ENCODE data around the gene SYT15.
"Not testable (repeated sequence)": the region's sequence is repeated elsewhere in the genome, so short reads cannot be mapped to it uniquely, and the experiment has no call there.

SYT15 gene

GRCh38 chr10:46578474-46579178 is at the start of gene SYT15:
Gene SYT15, plus strand, starts transcription at chr10:46579128. Its CDS starts 41 bp downstream, at chr10:46579169.
- not testable (repeated sequence) for H3K4me3 ChIP-seq (ENCODE audit: low read depth, low read length)

GRCh38 chr10:46529742-46530141 is 49.2 kb upstream of the SYT15 start:
- H3K4me3 ChIP-seq (ENCODE audit: low read depth, low read length), result not testable (repeated sequence)

- TF ChIP-seq CTCF (IDR thresholded peaks at IDR 0.05; ENCODE audit: low read depth, low read length), result no peak
- no peak overlapping the region for H3K4me3 ChIP-seq (ENCODE audit: low read depth, low read length)
Measured at GRCh38 chr10:46530249-46531186, 48.4 kb upstream of the SYT15 start.

- not testable (repeated sequence) for H3K4me3 ChIP-seq (ENCODE audit: low read depth, low read length)
Measured at GRCh38 chr10:46532256-46532655, 46.7 kb upstream of the SYT15 start.

GRCh38 chr10:46534828-46535524 is 44.0 kb upstream of the SYT15 start:
- no peak for TF ChIP-seq CTCF (IDR thresholded peaks at IDR 0.05; ENCODE audit: low read depth, low read length)
- H3K4me3 ChIP-seq (ENCODE audit: low read depth, low read length), result no peak overlapping the region

GRCh38 chr10:46536171-46536570 is 42.8 kb upstream of the SYT15 start:
- no peak overlapping the region for H3K4me3 ChIP-seq (ENCODE audit: low read depth, low read length)
- TF ChIP-seq CTCF (IDR thresholded peaks at IDR 0.05; ENCODE audit: low read depth, low read length), result no peak

GRCh38 chr10:46536781-46537180 is 42.1 kb upstream of the SYT15 start:
- no peak overlapping the region for H3K4me3 ChIP-seq (ENCODE audit: low read depth, low read length)
- no peak for TF ChIP-seq CTCF (IDR thresholded peaks at IDR 0.05; ENCODE audit: low read depth, low read length)

GRCh38 chr10:46537309-46537708 is 41.6 kb upstream of the SYT15 start:
- no peak for TF ChIP-seq CTCF (IDR thresholded peaks at IDR 0.05; ENCODE audit: low read depth, low read length)
- H3K4me3 ChIP-seq (ENCODE audit: low read depth, low read length), result no peak overlapping the region
